ENCODE measurements around the gene IMMP2L.
"Not testable (repeated sequence)": the region's sequence is repeated elsewhere in the genome, so short reads cannot be mapped to it uniquely, and the experiment has no call there.

Gene IMMP2L

DNA sequence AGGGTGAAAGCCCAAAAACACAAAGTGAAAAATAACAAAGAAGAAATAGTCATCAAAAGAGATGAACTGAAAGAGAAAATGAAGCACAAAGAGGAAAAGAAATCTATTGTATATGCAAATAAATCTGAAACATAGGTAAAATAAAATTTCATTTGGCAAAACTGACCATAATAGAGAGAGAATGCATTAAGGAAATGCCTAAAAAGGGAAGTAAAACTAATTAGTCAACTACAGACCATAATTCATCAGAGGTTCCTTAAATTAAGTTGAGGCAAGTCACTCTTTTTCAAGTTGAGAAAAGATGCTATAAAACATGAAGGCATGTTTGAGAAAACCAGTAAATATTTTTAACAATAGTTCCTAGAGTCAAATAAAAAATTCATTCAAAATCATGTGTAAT lies 238.1 kb downstream of the IMMP2L start:
- DNase-seq = no peak

GRCh38 chr7:111323670-111324069 lies 238.6 kb downstream of the IMMP2L start:
- not testable (repeated sequence) for DNase-seq

DNA sequence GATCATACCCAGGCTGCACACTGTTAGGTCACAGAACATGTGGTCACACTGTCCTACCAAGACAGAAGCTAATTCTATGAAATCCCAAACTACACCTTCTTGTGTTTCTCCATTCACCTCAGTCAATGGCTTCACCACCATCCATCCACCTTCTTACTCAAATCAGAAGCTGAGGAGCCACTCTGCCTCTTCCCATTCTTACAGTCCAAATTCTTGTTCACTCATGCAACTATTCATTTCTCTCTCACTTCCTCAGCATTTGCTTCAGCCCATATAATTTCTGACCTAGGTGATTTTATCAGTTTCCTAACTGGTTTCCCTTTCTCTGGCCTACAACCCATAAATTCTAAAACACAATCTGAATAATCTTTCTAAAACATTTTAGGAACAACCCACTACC lies 242.2 kb downstream of the IMMP2L start:
- DNase-seq = no peak

GRCh38 chr7:111312966-111313365 lies 249.3 kb downstream of the IMMP2L start:
- no peak for DNase-seq

- no peak for DNase-seq
Observed at GRCh38 chr7:111308691-111309090, 253.6 kb downstream of the IMMP2L start.

DNA sequence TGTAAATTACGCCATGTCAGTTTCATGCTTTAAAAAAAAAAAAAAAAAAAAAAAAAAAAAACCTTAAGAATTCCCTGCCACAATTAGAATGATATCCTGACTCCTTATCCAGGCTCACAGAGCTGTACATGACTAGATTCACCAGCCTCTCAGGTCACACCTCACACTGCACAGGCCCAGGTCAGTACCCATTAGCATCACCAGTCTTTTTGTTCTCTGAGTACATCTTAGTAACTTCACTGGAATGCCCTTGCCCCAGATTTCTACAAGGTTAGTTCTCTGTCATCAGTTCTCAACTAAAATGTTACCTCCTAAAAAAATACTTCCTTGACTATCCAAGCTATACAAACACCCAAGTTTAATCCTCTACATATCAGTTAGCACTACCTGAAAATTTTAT lies 260.4 kb downstream of the IMMP2L start:
- DNase-seq = no peak

DNA sequence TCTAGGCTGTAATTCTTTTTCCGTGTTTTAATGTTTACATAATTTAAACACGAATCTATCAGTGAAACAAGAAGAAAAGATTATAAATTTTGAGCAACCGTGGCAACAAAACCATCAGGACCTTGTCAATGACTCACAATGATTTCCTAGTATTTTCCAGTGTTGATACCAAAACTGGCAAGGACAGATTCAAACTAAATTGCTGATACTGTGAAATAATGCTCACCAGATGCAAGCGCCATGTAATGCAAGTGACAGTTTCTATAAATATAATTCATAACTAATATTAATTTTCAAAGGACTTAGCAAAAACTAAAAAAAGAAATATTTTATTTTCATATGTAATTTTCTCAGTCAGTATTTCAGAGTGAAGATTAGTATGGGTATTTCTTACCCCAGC lies 267.8 kb downstream of the IMMP2L start:
- DNase-seq = no peak

DNA sequence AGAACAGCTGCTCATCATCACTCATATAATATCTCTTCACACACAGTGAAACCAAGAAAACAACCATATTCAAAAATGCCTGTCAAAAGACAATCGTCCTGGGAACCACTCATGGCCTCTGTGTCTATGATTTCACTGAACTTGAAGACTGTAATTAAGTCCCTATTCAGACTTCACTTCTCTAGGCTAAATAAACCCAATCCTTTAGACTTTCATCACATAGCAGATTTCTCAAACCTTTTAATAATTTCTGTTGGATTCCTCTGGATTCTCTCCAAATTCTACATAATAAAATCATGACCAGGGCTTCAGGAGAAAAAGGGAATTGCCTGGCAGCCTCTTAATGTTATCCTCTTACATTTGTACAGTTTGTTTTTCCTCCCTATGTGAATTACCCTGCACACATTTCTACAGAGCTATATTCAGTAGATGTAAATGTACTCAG lies 270.2 kb downstream of the IMMP2L start:
- peak; percentile 18 for DNase-seq

DNA sequence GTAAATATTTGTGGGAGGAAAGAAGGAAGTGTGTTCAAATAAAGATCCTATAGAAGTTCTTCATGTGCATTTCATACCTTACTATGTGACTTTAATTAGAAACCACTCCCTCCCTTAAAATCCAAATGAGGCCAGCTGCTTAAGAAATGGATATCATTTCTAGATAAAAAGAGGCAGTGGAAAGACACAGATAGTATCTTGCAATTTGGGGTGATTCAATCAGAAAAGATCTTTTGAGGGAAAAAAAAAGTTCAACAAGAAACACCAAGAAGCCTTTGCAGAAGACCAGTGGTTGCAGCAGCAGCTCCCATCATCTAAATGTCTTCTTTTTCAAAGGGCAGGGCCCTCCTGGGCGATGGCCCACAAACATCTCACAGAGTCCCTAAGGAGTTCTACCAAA lies 271.3 kb downstream of the IMMP2L start:
- no peak for DNase-seq

DNA sequence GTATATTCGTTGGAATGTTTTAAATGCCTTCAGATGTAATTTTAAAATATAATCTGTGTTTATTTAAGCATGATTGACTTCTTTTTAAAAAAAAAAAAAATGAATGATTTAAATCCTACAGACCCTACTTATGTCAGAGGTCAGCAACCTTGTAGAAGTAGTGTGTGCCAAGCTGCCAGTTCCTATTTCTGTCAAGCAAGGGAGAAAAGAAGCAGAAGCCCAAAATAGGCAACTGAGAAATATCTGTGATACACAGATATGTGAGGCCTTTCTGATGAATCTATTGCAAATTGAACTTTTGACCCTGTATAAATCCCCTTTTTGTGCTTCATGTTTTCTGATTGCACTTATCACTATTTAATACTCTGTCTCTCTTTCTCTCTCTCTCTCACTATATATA lies 271.9 kb downstream of the IMMP2L start:
- DNase-seq = no peak

DNA sequence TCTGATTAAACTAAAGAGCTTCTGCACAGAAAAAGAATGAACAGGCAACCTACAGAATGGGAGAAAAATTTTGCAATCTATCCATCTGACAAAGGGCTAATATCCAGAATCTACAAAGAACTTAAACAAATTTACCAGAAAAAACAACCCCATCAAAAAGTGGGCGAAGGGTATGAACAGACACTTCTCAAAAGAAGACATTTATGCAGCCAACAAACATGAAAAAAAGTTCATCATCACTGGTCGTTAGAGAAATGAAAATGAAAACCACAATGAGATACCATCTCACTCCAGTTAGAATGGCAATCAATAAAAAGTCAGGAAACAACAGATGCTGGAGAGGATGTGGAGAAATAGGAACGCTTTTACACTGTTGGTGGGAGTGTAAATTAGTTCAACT lies 273.9 kb downstream of the IMMP2L start:
- DNase-seq = not testable (repeated sequence)

DNA sequence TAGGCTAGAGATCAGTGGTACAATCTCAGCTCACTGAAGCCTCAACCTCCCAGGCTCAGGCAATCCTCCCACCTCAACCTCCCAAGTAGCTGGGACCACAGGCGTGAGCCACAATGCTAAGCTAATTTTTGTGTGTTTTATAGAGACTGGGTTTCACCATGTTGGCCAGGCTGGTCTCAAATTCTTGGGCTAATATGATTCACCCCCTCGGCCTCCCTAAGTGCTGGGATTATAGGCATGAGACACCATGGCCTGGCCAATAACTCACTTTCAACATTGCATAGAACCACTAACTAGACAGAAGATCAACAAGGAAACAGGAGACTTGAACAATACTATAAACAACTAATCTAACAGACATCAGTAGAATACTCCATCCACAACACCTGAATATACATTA lies 279.7 kb downstream of the IMMP2L start:
- DNase-seq = no peak

DNA sequence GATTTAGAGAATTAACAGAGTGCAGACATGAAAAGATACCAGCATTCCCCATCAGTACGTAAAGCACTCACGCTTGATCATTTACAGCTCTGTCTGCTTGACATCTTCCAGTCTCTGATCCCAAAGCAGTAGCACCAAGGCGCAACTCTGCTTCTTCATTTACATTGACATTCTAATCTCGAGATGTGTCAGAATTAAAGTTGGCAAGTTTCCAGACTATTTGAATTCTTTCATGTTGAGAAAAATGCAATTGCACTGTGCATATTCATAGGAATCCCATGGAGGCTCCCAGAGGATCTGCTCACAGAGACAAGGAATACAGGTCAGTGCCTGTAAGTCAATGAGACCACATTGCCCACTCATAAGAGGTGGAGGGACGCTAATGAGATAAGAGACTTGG lies 287.4 kb downstream of the IMMP2L start:
- no peak for DNase-seq

- no peak for DNase-seq
Observed at GRCh38 chr7:111272092-111272491, 290.2 kb downstream of the IMMP2L start.

GRCh38 chr7:111270794-111271193 lies 291.5 kb downstream of the IMMP2L start:
- not testable (repeated sequence) for DNase-seq

GRCh38 chr7:111268941-111269340 lies 293.4 kb downstream of the IMMP2L start:
- DNase-seq = no peak

- DNase-seq = no peak
Observed at GRCh38 chr7:111266613-111267012, 295.7 kb downstream of the IMMP2L start.

DNA sequence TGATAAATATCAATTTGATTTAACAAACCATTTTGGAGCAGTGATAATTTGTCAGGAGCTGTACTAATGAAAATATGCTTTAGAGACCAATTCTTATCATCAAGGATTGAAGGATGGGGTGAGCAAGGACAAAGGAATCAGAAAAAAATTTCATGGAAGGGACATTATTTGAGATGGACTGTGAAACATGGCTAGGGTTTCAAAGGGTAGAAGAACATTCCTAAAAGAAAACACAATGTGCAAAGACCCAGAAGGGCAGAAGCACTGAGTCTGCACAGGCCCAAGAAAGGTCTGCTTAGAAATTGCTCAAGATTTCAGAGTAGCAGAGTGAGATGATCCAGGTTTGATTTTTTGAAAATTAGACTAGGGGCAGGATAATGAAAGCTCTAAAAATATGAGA lies 296.9 kb downstream of the IMMP2L start:
- DNase-seq = no peak

DNA sequence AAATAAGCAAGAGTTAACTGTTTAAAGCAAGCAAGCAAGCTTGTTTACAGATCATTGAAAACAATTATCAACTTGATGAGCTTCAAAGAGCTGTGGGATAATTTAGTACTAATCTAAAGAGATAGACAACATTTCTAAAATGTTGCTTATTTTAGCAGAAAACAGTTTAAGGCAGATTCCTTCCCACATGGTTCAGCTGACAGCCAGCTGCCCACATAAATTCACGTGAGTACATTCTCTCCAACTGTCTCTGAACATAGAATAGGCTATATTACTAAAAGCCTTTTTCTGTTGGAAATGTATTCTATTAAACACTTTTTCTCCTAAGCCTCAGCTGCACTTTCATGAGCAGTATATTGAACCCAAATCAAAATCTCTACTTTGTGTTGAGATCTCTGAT lies 297.3 kb downstream of the IMMP2L start:
- DNase-seq = no peak

DNA sequence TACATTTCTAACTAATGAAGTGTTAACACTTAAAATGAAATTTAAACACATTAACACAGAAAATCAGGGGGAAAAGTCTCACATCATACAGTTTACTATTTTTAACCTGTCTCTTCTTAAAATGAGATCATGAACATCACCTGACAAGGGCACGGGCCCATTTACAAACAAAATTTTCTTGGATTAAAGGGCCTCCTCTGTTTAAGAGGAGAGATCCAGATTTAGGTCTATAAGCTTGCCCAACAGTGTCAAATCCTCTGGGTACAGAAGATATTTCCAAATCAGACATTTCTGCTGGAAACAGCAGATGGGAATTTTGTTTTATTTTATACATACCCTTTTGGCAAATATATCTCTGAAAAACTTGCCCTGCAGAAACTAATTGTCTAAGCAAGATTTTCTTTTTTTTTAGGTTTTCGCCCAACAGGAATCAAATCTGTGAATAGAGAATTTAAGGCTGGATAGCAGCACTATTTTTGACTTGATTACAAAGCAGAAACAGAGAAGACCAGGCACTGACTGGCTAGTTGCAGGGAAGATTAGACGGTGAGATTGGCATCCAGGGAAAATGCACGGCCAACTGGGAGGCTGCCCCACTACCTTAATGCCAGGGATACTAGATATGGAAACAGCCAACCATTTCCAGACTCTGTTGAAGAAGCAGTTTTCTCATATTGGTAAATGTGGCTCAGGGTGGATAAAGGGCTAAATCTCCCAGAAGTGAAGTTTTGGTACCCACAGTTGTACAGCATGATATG lies 298.0 kb downstream of the IMMP2L start:
- no peak for DNase-seq

DNA sequence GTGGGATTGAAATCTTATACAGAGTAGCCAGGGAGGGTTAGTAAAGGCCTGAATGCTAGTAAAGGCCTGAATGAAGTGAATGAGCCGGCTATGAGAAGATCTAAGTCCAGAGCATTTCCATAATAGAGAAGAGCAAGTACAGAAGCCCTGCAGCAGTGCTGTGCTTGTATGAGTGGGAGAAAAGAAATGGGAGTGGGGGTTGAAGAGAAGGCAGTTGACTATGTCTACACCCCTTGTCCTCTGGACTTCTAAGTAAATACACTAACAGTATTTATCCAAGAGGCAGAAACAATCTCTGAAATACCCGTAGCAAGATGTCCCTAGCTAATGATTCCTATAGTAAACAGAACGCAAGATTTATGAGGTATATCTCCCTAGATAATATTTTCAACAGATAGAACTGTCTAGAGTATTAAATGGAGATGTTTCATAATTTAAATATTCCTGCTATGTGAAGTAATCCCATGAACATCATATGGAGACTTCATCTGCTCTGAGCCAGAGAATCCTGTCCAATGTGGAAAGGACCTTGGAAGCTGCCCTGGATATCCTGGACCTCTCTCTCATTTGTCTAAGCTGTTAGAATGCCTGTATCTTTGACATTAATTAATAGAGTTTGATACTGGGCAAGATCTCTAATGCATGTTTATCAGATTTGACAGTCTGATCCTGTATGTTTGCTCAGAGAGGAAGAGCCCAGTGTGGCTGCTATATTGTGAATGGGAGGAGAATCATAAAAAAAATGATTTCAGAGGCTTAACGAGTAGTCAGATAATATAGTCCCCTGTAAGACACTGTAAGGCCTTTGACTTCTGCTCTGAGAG lies 299.8 kb downstream of the IMMP2L start:
- no peak for DNase-seq

GRCh38 chr7:111261496-111261895 lies 300.8 kb downstream of the IMMP2L start:
- DNase-seq = no peak

GRCh38 chr7:111259991-111260390 lies 302.3 kb downstream of the IMMP2L start:
- no peak for DNase-seq

- no peak for DNase-seq
Observed at GRCh38 chr7:111256391-111256790, 305.9 kb downstream of the IMMP2L start.

Measured in NCI-H1105 (cell line).